Fibroblast of upper back skin (primary cell): ENCODE data around the gene SPSB3.

Experiments
- DNase-seq: peaks from one replicate; pipeline ENCODE4 v3.0.0-alpha.2; 2013

Gene SPSB3

DNA sequence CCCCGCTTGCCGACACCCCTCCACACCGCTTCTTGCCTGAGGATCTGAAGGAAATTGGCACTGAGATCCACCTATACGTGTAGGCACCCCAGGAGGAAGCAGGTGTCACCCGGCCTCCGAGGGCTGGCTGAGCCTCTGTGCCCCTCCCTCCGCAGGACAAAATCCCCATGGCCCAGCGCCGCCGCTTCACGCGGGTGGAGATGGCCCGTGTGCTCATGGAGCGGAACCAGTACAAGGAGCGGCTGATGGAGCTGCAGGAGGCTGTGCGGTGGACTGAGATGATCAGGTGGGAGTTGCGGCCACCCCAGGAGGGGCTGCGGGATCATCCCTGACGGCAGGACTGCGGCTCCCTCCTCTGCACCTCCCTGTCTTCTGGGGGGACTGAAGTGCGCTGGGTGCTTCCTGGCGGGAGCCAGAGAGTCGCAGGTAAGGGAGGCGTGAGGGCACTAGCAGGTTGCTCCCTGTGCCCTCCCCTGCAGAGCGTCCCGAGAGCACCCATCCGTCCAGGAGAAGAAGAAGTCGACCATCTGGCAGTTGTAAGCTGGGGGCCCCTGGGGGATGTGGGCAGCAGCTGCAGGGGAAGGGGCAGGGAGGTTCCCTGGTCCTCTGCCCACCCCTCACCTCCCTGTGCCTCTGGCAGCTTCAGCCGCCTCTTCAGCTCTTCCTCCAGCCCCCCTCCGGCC lies 20.0 kb downstream of the SPSB3 start:
- no peak for DNase-seq

DNA sequence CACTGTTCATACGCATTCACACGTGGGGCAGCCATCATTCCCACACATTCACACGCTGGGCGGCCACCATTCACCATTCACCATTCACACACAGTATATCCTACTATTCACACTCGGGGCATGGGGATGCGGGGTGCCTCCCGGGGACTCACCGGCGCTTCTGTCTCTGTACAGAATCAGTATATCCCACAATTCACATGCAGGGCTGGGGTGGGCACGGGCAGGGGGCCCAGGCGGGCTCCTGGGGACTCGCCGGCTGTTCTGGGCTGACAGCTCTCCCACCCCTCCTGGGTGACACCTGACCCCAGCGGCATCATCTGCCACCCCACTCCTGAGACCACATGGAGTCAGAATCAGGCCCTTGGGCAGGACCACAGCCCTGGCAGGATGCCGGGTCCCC lies 20.6 kb downstream of the SPSB3 start:
- DNase-seq: no peak

DNA sequence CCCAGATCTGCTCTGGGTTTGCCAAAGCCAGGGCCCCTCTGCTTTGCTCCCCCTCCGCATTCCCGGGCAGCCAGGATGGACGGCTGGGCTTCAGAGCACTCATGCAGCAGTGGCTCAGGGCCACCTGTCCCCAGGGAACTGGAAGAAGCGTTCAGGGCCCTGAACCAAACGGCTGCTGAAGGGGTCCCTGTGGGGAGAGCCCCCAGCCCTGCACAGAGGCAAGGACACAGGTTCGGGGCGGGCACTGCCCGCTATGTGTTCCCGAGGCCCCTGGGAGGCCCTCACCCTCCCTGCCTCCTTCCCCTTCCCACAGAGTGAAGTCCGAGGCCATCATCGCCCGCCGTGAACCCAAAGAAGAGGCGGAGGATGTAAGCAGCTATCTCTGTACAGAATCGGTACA lies 21.5 kb downstream of the SPSB3 start:
- DNase-seq: no peak

DNA sequence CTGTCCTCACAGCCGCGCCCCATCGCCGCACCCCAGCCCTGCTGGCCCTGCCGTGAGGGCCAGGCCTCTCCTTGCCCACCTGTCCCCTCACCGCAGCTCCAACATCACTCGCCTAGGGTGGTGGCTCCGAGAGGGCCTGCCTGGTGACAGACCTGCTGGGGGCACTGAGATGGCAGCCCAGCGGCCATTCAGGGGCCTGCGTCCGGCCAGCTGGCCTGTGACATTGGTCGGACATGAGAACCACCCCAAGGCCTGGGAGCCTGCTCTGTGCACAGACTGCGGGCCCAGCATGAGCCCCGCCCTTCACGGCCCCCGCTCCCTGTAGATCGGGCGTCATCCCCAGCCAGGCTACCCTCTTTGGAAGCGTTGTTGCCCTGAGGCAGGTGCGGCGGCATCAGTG lies 22.9 kb downstream of the SPSB3 start:
- no peak for DNase-seq

DNA sequence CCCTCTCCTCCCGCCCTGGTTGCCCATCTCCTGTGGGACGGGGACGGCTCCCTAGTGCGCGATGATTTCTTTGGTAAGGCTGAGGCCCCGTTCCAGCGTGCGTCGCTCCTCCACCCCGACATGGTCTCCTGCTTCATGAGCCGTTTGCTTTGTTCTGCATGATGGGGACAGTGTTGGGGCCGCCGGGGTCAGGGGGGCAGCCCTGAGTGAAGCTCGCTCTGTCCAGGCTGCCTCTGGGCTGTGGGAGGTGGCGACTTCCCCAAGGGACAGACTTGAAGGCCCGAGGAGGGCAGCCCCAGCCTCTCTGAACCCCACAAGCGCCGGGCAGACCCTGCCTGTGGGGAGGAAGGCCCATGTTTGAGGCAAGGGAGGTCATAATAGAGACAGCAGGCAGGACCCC lies 23.4 kb downstream of the SPSB3 start:
- DNase-seq: no peak

DNA sequence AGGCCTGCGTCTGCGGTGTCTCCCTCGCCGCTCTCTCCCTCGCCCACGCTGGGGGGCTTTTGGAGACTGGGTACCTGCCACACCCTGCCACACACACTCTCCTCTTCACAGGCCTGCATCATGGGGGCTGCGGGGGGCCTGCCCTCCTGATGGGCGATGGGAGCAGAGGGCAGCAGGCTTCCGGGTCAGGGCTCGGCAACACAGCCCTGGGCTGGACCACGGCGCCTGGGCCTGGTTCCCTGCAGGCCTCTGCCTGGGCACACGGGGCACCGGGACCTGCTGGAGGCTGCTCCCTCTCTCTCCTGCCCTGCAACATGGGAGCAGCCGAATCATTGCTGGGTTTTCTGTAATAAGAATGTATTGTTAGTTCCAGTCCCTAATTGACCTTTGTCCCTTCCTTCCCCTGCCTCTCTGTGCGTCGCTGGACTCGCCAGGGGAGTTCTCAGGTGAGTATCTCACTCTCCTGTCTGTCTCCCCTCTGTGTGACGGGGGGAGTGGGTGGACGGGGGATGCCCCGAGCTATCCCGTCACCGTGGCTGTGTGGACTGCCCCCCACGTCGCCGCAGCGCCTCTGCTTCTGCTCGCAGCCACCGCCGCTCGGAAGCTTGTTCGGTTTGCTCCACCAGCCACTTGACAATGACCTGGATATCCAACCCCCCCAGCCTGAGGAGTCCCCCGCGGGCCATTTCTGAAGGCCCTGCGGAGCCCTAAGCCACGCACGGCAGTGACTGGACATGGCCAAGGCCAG lies 24.5 kb downstream of the SPSB3 start:
- no peak for DNase-seq

DNA sequence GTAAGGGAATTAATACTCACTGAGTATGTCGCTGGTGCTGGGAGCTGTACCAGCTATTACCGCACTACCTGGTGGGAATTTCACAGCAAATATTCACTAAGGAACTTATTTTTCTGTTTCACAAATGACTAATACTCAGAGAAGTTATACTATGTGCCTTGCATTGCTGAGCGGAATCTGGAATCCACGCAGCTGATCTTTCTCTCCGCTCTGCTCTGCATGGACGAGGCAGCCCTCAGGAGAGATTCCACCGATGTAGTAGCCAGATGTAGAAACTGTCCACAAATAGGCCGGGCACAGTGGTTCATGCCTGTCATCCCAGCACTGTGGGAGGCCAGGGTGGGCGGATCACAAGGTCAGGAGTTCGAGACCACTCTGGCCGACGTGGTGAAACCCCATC lies 28.2 kb downstream of the SPSB3 start:
- DNase-seq: no peak

DNA sequence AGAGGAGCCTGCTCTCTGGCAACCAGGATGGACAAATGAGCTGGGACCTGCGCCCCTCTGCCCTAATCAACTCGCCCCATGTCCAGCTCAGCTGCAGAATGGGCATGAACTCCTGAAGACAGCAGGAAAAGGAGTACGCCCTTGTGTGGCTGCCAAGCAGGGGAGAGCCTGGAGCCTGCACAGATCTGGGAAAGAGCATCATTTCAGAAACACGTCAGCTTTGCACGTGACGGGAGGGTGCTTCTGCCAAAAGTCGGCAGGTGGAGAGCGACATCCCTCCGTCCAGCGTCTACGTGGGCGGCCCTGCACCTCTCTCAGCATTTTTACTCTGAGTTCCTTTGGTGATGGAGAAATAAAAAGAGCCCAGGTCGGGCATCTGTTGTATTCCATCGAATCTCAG lies 29.5 kb downstream of the SPSB3 start:
- DNase-seq: no peak

DNA sequence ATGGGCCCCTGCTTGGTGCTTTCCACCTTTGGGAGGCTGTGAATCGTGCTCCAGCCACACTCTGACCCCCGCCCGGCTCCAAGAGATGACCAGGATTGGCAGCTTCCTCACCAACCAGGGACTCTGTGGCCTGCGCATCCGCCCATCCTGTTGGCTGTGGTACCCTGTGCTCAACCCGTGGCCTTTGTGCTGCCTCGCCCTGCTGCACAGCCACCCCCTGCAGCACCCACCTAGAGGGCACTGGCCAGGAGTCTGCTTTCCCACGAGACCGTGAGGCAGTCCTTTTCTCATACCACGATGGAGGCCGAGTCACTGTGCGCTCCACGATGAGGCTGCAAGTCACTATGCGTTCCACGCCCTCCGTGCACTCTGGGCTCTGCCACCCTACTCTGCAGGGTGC lies 30.4 kb downstream of the SPSB3 start:
- DNase-seq: no peak

DNA sequence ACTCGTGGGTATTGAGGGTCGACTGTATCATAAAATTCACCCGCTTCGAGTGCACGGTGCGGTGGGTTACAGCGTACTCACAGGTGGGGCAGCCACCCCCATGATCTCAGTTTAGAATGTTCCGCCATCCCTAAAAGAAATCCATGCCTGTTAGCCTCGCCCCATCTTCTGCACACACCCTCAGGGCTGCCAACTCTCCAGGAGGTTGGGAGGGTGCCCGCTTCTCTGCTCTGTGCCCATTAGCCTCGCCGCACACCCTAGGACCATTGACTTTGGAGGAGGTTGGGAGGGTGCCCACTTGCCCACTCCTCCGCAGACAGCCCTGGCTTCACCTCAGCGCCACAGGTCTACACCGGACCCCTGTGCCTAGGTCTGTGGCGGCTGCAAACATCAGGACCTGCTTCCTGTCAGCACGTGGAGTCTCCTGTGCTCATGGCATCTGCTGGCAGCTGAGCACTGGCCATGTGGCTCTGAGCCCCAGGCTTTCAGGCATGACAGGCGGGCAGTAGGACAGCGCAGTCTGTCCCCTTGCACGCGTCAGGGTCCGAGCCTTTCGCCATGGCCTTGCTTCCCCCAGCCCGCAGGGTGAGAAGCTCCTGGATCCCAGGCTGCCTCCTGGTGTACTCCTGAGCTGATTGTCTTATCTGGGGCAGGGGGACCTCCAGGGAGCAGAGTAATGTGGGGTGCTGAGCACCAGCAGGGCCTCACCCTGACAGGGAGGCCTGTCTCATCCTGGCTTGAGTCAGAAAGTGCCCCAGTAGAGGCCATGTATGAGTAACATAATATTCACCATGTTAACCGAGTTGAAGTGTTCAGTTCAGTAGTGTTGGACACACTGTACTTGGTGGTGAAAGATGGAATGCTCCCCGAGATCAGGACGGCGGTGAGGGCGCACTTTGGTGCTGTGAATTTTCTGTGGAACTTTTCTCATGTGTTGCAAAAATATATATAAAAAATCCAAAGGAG lies 32.9 kb downstream of the SPSB3 start:
- no peak for DNase-seq

DNA sequence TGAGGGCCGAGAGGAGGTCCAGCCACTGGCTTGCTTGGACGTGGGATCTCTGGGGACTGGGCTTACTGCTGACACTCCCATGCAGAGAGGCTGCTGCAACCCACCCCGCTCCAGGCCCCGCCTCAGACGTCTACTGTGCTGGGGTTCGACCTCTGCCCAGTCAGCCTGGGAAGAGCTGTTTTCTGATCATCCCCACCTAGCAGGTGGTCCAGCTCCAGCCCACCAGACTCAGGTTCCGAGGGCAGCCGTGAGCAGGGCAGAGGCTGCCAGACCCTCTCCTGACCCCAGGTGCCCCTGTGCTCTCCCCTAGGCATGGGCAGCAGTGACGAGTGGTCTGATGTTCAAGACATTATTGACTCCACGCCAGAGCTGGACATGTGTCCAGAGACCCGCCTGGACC lies 34.4 kb downstream of the SPSB3 start:
- DNase-seq: no peak

DNA sequence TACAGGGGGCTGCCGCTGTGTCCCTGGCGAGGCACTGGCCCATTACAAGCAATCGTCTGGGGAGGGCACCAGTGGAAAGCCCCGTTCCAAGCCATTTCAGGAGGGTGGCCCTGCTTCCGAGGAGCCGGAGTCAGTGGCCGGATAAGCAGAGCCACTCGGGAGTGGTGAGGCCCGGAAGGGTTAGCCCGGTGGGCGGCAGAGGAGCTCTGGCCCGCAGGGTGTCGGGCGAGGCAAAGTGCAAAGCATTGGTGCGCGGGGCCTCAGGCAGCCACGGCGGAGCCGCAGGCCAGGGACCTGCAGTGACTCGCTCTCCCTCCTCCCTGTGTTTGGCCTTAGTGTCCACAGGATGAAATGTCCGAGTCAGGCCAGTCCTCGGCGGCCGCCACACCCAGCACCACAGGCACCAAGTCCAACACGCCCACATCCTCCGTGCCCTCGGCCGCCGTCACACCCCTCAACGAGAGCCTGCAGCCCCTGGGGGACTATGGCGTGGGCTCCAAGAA lies 35.6 kb downstream of the SPSB3 start:
- no peak for DNase-seq

DNA sequence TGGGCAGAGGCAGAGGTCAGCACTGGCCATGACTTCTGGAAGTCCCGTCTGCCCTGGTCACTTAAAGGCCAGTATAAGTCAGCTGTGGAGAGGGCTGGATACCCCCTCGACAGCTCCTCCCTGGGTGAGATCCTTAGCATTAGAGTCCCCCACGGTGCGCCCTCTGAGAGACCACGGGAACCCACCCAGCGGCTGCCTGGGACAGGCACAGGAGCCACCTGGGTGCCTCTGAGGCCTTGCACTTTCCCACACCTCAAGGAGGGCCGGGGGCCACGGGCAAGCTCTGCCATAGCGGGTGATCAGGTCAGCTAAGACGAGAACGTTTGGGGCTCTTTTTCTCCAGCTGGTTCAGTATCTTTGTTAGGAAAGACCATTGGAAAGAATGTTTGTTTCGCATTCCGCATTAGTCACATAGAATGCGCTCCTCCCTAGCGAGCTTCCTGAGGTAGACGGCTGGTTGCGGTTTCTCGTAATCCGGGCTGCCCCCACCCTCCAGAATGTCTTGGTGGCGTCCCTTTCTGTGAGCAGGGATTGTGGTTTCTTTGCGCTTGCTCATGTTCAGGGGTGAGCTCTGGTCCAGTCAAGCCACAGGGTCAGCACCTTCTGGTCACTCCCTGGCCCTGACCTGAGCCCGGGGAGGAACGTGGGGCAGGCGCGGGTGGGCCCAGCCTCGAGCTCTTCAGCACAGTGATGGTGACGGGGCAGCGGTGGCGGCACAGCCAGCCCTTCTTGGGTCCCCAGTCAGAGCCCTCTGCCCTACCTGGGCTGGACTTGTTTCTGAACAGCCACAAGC lies 36.3 kb downstream of the SPSB3 start:
- DNase-seq: peak; percentile 91

DNA sequence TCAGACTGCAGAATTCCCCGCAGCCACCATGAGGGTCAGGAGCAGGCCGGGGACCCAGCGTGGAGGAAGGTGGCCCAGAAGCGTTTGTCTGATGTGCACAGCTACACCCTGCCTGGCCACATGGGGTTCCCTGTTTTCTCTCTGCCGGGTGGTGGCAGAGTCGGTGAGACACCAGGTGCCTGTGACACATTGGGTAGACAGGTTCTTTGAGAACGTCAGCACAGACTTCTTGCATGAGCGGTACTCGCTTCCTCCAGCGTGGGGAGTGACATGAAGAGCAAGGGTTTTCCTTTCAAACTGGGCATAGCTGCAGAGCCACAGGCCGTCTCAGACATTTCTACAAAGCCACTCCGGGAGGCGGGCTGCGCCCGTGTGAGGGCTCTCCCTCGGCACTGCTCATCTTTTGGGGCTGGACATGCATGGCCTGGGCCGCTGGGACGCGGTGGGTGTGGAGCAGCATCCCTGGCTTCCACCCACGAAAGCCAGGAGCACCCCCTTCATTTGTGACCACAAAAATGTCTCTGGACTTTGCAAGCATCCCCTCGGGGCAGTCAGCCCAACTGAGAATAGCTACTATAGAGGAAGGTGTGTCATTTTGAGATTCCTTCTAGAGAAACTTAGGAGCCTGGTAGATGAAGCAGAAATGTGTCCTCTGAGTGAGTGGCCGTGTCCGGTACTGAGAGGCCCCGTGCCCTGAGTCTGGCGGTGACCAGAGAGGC lies 37.0 kb downstream of the SPSB3 start:
- DNase-seq: peak; percentile 92

DNA sequence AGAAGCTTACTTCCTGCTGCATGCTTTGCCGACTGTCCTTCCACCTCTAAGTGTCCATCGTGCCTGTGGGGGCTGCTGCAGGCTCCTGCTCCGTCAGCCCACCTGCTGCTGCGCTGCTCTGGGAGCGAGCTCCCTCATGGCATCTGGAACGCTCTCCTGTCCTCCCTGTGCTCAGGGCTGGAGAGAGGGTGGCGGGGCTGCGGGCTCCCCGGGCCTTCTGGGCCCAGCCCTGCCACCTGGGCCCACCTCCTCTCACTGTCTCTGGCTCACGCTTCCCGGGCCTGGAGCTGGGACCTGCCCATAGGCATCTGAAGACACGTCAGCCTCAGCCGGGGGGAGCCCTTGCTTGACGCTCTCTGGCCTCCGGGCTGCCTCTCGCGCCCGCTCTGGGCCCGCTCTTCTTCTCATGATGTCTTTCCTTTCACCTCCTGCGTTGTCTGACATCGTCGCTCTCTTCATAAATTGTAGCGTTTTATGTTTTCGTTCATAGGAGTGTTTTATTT lies 38.0 kb downstream of the SPSB3 start:
- DNase-seq: no peak

DNA sequence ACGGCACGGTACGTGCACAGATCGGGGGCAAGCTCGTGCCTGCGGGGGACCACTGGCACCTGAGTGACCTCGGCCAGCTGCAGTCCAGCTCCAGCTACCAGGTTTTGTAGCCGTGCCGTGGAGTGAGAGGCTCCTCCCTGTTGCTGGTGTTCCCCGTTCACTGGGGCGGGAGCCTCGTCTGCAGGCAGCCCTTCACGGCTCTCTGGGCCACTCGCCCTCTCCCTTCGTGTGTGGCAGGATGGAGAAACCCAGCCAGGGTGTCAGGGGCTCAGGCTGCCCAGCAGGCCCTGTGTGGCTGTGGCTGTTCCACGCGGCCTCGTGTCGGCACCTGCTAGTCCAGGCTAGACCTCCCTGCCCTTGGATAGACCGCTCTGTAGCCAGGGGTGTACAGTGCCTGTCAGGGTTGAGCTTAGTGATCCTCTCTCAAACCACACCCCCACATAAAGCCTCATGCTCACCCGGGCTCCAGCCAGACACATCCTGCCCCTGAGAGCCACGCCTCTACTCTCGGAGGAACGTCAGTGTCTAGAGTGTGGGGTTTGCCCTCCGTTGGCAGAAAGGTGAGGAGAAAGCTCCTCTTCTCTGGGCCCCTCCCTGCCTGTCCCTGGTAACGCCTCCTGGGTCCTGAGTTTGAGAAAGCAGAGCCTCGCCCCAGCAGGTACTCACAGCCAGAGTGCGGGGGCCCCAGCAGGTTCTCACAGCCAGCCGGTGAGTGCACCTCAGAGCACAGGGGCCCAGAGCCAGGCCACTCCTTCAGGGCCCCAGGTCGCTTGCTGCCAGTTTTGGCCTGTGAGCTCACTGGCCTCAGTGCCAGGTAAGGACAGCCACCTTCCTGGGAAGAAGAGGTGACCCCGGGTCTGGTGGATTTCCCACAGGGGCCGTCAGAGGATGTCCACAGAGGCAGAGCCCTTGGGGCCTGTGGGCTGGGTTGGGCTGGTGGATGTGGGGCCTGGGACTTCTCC lies 38.7 kb downstream of the SPSB3 start:
- no peak for DNase-seq

DNA sequence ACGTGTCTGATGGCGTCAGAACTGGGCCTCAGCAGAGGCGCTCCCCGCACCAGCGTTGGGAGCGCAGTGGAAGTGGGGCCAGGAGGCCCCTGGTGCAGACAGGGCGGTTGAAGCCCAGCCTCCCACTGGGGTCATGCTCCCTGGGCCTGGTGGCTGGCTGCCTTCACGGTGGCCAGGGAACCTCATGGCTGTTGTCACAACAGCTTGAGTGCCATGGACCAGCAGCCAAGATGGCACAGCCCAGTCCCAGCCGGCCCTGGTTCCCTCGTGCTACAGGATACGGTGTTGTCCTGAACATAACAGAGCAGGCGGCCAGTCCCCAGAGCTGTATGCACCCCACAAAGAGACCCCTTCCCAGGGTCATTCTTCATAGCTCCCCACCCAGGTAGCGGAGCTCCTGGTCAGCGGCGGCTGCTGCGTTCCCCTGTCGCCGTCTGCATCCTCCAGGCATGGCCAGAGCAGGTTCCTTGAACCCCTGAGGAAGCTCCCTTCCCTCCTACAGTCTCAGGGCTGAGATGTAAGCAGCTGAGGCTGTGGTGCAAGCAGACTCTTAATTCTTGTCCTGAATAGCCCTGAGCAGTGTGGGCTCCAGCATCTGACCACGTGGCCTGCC lies 40.7 kb downstream of the SPSB3 start:
- DNase-seq: no peak

DNA sequence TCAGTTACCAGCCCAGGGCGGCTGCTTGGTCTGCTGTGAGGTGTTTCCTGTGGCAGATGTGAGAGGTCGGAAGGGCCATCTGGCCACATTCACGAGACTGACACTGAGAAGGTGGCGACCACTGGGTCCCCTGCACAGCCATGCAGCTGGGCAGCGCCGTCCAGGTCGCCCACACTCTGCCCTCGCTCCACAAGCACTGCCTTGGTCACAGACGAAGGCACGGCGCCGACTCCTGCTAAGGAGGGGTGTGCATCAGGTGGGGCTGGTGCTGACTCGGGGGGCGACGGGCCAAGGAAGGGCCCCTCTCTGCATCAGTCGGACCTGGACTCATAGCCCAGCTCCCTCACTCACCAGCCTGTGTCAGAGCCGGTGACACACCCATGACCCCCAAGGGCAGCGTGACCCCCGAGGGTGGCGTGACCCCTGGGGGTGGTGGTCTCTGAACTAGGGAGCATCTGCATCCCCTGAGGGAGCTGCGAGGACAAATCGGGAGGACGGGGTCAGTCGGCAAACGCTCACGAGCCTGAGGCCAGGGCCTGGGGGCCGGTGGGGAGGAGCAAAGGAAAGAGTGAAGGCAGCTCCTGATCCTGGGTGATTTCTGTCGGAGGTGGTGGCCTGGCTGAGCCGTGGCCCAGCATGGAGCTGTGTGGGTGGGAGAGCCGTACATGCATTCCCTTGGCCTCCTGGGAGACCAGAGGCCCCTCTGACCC lies 41.4 kb downstream of the SPSB3 start:
- no peak for DNase-seq

DNA sequence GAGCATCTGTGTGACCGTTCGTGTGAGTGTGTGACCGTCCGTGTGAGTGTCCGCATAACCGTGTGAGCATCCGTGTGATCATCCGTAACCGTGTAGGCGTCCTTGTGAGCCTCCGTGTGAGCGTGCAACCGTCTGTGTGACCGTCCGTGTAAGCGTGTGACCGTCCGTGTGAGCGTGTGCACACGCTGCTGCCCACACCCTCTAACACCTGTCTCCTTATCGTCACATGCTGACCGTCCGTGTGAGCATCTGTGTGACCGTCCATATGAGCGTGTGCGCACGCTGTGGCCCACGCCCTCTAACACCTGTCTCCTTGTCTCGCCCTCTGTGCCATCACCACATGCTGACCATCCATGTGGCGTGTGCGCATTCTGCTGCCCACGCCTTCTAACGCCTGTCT lies 42.1 kb downstream of the SPSB3 start:
- no peak for DNase-seq
